ENCODE data around the gene UBXN10.
"Not testable (repeated sequence)": the region's sequence is repeated elsewhere in the genome, so short reads cannot be mapped to it uniquely, and the experiment has no call there.

Gene UBXN10

DNA sequence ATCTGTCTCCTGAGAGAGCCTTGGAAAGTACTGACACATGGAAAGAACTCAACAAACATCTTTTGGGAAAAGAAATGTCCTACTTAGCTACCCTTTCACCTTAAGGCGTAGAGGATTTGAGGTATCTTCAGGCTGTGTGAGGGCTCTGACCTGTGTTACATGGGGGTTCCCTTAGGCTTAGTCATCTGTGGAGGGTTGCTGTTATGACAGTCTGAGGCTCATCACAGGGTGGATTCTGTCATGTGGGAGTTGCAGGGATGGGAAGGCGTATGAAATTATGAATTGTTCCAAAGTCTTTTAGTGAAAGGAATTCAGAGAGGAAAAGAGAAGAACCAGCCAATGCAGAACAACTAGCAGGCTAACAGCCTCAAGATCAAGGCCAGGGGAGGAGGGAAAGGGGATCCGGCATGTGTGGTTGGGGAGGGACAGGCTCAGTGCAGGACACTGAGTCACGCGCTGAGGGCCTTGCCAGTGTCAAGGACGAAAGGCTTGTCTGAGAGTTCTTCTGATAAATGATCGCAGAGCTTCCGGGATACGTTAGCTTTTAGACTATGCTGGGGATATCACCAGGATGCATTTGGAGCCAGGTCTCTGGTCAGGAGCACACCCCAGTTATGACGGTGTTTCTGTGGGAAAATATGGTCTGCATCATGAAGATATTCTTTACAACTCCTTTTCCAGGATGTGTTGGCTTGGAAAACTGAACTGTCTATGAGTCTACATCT lies 25.0 kb downstream of the UBXN10 start:
- no peak for DNase-seq

DNA sequence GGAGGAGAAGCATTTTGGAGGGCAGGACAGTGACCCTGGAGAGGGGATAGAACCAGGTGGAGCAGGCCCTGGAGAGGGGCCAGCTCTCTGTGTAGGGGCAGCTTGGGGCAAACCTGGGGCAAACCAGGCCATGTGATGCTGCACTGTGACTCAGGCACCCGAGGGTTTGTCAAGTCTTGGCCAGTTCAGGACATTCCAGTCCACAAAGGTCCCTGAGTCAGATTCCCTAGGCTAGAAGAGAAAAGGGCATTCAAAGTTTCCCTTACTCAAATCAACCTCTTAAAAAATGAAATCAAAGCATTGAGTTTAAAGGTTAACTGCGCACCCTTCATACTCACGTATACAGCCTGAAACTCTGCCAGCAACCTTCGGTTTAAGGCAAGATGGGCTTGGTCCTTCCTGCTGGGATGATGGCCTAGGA lies 25.6 kb downstream of the UBXN10 start:
- DNase-seq = no peak

DNA sequence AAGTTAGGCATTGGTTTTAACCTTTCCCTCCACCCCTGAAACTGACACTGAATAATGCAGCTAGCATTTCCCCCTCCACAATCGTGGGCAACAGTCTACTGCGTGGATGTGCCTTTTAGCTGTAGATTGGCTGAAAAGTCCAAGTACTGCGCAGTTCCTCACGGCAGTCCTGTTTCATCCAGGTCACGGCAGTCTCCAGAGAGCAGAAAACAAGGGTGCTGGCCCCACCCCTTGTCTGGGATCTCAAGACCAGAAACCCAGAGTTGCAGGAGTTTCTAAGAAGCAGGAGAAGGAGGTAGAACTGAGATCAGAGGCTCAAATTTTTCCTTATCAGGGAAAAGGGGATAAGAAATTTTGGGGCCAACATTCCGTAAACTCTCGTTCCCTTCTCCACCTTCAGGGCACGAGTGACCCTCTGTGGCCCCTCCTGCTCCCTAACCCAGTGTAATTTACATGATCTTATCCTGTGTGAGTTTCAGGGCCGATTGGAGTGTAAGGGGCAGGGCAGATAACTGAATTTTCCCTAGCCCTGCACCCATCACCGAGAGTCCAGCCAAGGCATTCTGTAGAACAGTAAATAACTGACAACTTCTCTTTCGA lies 26.3 kb downstream of the UBXN10 start:
- no peak for DNase-seq

DNA sequence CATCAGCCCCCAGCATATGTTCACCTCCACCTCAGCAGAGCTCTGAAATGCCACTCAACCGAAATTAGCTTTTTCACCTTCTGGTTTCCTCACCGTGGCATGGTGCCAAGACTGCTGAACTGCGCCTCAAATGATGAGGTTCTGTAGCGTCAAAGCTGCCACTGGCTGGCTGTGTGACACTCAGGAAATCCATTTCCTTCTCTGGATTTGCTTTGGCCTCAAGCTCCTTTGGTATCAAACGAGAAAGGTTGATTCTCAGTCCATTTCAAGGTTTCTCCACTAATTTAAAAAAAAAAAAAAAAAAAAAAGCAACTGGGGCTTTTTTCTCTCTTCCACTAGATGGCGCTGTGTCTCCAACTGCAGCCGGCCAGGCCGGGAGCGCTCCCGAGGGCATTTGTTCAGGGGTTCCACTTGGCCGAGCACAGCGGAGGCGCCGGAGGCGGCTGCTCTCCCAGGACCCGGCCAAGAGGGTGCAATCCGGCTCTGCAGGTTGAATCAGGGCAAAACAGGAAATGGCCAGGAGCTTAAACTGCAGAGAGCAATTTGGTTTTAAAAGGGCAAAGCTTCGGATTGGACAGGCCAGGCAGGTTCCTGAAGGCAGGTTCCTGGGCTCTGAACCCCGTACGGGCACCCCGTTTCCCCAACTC lies 26.9 kb downstream of the UBXN10 start:
- peak; percentile 47 for DNase-seq

DNA sequence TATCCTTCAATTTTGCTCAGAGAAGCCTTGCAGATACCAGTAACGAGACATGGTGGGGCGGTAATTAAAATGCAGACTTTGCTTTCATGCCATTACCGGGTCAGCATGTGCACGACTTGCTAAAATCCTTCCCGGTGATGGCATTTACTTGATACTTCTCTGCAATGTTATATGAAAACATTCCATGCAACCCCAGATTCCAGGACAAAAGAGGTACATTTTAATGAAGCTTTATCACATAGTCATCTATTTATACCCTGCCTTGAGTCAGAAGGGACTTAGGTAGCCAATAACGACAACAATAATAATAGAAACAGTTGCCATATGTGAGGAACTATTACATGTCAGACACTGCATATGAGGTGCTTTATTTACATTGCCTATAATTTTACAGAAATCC lies 29.8 kb downstream of the UBXN10 start:
- DNase-seq = no peak

DNA sequence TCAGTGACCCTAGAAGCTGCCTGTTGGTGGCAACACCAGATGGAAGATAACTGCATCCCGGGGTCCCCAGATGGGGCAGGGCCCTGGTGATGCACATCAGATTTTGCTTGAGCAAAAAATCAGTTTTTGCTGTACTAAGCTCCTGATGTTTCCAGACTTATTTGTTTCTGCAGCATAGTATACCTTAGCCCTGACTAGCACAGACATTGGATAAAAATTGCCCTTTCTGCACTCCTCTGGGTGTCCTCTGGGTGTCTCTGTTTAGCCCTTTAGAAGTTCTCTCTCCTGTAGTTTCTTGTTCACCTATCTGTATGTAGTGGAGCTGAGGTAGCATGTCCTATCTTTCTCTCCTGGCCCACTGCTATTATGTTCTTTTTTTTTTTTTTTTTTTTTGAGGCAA lies 30.7 kb downstream of the UBXN10 start:
- DNase-seq = no peak

DNA sequence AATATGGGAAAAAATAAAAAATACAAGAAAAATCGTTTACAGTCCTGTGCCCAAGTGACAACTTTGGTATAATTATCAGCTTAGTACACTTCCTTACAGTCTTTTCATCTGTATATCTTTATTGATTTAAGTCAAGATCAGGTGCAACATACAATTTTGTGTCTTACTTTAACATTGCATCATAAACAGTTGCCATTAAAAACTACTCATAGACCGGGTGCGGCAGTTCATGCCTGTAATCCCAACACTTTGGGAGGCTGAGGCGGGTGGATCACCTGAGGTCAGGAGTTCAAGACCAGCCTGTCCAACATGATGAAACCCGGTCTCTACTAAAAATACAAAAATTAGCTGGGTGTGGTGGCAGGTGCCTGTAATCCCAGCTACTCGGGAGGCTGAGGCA lies 33.2 kb downstream of the UBXN10 start:
- DNase-seq = not testable (repeated sequence)

DNA sequence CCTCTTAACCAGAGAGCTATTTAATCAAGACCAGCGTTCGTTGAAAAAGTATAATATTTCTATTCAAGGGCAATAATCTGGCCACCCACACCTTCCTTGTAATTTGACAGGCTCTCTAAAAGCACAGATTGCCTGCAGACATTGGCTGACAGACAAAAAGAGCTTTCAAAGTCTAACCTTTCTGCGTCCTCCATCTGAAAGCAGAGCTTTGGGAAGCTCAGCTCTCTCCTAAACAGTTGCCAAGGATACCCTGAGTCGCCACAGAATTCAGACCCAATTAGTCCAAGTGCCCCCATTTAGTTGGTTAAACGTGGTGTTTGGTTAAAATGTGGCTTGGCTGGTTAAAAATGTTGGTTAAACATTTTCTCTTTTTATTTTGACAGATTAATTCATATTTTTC lies 34.1 kb downstream of the UBXN10 start:
- no peak for DNase-seq

DNA sequence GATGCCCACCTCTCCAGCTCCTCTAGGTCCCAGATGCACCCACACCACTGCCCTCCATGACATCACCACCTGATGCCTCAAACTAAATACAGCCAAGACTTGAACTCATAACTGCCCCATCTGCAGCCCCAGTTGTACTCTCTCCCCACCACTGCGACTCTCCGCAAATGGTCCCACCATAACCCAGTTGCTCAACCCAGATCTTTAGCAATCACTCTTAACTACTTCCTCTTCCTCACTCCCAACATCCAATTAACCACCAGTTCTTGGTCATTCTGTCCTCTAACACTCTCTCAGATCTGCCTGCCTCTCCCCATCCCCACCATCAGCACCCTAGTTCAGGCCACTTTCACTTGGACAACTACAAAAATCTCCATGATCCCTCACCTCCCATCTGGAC lies 37.2 kb downstream of the UBXN10 start:
- no peak for DNase-seq

DNA sequence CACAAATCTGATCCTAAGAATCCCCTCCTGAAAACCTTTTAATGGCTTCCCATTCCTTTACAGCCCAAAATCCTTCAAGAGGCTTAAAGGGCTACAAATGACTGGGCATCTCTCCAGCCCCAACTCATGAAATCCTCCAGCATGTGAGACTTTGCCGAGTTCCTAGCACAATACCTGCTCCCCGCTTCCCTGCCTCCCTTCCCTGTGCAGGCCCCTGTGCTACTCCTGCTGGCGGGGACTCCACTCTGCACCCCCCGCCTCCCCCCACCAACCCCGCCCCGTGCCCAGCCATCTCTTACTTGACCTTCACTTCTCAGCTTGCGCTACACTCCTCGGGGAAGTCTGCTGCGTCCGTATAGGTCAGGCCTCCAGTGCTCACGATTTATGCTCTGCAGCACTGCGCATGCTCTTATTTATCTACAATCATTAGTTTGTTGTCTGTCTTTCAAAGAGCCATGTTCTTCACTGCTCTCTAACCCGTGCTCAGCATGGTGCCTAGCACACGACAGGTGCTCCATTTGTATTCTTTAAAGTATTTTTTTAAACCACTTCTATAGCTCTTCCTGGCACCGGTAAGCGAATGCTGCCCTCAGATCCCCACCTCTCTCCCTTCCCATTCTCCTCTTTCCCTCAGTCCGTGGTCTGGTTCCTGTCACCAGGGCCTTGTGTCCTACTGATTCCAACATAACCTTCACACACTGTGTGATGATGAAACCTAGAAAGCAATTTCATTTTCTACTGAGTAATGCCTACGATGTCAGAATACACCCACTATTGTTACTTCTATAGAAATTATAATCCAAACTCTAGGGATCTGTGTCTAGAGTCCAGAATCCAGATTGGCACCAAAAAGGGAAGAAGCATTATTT lies 37.9 kb downstream of the UBXN10 start:
- DNase-seq = no peak

DNA sequence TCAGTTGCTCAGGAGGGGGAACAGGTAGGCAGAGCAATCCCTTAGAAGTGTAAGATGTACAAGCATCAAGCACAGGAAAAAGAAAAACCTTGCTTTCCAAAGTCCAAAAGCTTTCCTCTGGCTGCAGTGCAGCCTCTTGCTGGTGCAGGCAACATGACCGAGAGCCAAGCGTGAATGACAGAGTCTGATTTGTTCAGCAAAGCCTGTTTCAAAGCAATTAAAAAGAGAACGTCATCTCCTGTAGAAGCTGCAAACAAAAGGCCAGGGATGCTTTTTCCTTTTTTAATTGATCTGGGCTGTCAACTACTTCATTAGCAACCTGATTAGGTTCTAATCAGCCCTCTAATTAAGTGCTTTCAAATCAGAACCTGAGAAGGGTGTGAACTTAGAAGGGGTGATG lies 38.6 kb downstream of the UBXN10 start:
- DNase-seq = no peak

DNA sequence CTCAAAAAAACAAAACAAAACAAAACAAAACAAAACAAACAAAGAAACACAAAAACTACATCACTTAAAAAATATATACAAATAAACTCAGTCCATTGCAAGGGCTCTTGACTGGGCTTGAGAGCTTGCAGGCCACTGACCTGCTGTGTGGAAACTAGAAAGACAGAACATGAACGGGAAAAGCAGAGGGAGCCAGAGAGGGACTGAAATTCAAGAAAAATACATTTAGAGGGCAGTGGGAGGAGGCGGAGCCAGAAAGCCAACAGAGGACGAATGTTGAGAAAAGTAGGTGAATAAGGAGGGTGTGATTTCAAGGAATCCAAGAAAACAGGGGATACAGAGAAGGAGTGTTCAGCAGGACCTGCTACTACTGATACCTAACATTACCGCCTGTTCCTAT lies 41.8 kb downstream of the UBXN10 start:
- DNase-seq = no peak

DNA sequence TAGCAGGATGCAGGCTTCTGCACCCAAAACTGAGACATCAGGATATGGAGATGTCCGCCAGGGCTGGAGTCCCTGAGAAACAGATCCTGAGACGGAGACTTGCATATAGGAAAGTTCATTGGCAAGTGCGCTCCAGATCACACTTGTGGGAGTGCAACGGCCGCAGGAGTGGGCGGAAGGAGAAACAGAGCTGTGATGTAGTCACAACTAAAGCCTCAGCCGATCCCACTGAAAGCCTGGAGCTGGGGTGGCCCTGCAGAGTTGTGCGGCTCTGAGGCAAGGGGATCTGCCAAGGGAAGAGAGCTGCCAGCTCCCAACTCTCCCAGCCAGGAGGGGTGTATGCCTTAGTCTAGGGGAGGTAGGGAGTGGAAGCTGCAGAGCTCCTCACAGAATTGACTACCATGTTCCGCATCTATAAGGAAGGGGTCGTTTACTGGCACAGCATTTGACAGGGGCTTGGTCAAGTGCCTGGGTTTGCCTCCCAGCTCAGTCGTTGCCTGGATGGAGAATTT lies 42.5 kb downstream of the UBXN10 start:
- DNase-seq = no peak

DNA sequence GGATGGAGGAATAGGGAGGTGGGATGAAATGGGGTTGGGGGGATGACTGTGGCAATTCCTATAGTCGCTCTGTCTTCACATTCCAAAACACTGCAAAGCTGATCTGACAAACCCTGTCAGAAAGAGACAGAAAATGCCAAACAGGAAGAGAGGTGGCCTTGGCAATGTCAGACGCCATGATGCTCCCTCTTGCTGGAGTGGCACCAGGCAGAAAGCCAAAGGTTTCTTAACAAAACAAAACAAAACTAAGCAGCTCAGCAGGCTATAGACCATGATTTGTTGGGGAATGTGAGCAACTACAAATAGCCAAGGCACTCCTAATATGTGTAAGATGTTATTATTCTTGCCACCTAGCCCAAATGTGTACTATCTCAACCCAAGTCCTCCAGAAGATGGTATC lies 43.3 kb downstream of the UBXN10 start:
- no peak for DNase-seq

DNA sequence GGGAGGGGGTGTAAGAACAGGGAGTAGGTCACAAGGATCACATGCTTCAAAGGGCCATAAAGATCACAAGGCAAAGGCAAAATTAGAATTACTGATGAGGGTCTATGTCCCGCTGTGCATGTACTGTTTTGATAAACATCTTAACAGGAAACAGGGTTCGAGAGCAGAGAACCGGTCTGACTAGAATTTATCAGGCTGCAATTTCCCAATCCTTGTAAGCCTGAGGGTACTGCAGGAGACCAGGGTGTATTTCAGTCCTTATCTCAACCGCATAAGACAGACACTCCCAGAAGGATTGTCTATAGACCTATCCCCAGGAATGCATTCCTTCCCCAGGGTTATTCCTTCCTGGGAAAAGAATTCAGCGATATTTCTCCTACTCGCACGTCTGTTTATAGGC lies 46.7 kb downstream of the UBXN10 start:
- not testable (repeated sequence) for DNase-seq

DNA sequence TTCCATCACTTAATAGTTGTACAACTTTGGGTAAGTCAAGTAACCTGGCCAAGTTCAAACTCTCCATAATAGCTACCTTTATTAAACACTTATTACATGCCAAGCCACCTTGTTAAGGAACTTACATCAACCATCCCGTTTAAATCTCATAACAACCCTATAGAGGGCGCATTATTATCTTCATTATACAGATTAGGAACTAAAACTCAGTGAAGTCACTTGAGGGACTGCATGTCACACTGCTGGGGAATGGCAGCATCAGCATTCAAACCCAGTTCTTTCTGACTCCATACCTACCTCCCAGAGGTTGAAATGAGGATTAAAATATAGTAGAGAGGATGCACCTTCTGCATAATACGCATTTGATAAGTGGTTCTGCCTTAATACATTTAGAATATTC lies 47.5 kb downstream of the UBXN10 start:
- DNase-seq = no peak

DNA sequence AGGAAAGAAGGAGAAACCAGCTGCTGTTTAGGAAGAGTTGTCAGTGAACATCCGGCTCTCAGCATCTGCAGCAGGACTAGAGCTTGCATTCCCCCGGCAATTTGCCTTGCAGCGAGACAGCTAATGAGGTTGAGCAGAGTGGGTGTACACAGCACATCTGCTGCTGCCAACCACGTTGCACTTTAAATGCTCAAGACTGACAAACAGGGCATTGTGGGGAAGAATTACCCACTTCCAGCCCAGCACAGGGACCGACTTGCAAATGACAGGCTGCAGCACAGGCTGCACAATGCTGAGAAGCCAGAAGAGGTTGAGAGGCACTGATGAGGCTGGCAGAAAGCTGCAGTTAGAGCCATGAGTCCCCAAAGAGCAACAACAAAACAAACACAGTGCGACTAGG lies 48.0 kb downstream of the UBXN10 start:
- no peak for DNase-seq

DNA sequence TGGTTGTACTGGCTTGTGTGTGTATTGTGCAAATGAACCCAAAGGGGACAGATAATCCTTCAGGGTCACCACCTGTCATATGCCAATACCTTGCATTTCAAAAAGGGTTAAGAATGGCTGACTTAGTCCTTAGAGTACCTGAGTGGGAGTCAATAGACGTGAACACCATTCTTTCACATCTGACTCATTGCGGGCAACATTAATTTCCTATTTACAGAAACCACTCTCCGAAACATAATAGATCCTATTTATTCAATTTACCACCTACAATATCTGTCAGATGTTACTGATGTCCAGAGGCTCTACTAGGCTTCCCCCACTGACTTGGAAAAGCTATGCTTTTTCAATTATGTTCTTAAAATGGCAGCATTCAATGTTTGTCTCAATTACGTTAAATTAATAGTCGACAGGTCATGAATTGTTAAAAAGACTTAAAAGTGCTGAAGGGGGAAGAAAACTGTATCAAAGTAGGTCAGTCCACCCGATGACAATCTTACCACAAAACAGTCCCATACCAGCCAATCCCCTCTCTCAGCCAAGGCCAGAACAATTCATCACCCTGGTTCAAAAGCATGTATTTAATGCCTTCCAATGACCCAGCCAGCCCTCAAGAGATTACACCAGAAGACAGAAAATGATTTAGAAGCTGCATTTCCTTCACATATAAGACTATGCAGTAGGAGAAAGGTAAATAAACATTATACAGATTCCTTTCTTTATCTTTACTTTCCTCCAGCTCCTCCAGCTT lies 49.1 kb downstream of the UBXN10 start:
- no peak for DNase-seq

DNA sequence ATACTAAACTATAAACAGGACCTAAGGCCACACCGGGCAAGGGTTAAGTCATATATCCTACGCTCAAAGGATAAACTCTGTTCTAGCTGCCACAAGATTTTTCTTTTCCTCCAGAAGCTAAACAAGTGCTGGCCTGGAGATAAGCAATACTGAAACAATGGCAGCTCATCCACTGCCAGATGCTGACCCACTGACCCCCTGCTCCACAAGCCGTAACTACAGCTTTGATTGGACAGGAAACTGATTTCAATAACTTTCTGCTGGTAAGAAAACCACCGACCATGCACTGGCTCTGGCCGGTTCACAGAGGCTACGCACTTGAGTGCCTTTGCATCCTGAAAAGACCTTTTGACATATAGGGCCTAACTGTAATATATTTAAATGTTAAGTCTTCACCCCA lies 51.8 kb downstream of the UBXN10 start:
- DNase-seq = no peak

DNA sequence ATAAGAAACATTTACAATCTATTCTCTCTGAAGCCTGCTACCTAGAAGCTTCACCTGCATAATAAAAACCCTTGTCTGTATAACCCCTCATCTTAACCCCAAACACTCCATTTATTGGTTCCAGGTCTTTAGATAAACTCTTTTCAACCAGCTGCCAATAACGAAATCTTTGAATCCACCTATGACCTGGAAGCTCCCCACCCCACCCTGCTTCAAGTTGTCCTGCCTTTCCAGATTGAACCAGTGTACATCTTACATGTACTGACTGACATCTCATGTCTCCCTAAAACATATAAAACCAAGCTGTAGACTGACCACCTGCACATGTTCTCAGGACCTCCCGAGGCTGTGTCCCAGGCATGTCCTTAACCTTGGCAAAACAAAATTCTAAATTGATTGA lies 54.1 kb downstream of the UBXN10 start:
- DNase-seq = no peak

DNA sequence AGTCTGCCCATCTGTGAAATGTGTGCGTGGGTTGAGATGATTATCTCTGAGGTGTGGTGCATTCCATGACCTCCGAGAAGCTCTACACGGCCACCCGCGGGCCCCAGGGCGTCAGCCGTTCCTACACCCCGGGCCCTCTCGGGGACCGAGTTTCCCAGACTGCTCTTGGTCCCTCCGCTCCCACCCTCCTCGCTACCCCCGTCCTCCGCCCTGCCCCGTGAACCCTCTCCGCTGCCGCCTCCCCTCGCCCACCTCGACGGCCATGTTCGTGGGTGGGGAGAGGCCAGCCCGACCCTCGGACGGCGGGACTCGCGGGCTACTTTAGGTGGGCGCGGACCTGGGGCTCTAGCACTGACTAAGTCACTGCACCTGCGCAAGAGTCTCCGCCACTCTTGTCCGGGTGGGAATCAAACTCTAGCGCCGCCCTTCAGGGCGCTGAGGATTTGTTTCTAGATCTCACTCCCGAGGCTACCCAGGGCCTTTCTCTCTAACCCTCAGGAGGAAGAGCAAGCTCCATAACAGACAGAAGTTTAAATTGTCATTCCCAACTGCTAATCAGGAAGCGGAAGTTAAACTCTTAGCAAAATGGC lies 57.1 kb downstream of the UBXN10 start:
- no peak for DNase-seq
